Spleen (tissue), 11 donors: ENCODE results near the gene TCEANC. TPM values are rescaled to one million over a fixed set of nuclear protein-coding genes. Genes with fewer than 3 reads are reported as not detected.

Source experiments
- DNase-seq: peaks from one replicate; pipeline ENCODE4 v3.0.0-alpha.2; 2020
- H3K27ac ChIP-seq, 8 donors: fragments of 200-600 bp; sonication (generic) in 7 of 8; 1 replicate in 4 of 8; 2 replicates in 4 of 8; pipeline versions ENCODE4 v1.5.0 to v1.8.0; 2016 to 2021; ENCODE audit warnings: inconsistent platforms in 4 of 8, mild to moderate bottlenecking in 4 of 8, moderate library complexity in 1 of 8
- H3K27me3 ChIP-seq, 7 donors: fragments of 200-600 bp; sonication (generic) in 6 of 7; replicated peaks in 1 of 7; 1 replicate in 4 of 7; 2 replicates in 3 of 7; pipeline versions ENCODE4 v1.5.0 to v1.8.0; 2016 to 2021; ENCODE audit warnings: inconsistent platforms in 3 of 7, mild to moderate bottlenecking in 1 of 7
- H3K36me3 ChIP-seq, 6 donors: fragments of 200-600 bp; sonication (generic) in 5 of 6; 1 replicate in 4 of 6; 2 replicates in 2 of 6; pipeline versions ENCODE4 v1.5.0 to v1.8.0; 2016 to 2021; ENCODE audit warnings: inconsistent platforms in 2 of 6
- H3K4me1 ChIP-seq, 6 donors: fragments of 200-600 bp; sonication (generic) in 5 of 6; 1 replicate in 3 of 6; 2 replicates in 3 of 6; pipeline versions ENCODE4 v1.5.0 to v1.8.0; 2016 to 2021; ENCODE audit warnings: inconsistent platforms in 3 of 6
- H3K4me3 ChIP-seq, 8 donors: fragments of 200-600 bp; sonication (generic) in 7 of 8; 1 replicate in 4 of 8; 2 replicates in 4 of 8; pipeline versions ENCODE4 v1.5.0 to v1.8.0; 2016 to 2021; ENCODE audit warnings: inconsistent platforms in 4 of 8, mild to moderate bottlenecking in 4 of 8, moderate library complexity in 2 of 8
- H3K9me3 ChIP-seq, 8 donors: fragments of 200-600 bp; sonication (generic) in 7 of 8; 1 replicate in 4 of 8; 2 replicates in 4 of 8; pipeline versions ENCODE4 v1.5.0 to v1.8.0; 2016 to 2021; ENCODE audit warnings: inconsistent platforms in 4 of 8
- CTCF ChIP-seq, 11 experiments: fragments of 200-600 bp in 7 of 11; fragments of 450-650 bp in 4 of 11; sonication (generic) in 4 of 11; IDR thresholded peaks in 8 of 11; conservative IDR thresholded peaks in 3 of 11; 1 replicate in 7 of 11; 2 replicates in 4 of 11; pipeline versions ENCODE4 v1.4.0 to v1.8.0; 2016 to 2021; ENCODE audit warnings: antibody characterized with exemption in 11 of 11, inconsistent platforms in 4 of 11, mild to moderate bottlenecking in 1 of 11
- POLR2A ChIP-seq, 3 donors: fragments of 450-650 bp; IDR thresholded peaks; one replicate each; pipeline ENCODE4 v1.5.1; 2017; ENCODE audit warnings: antibody characterized with exemption in 3 of 3, mild to moderate bottlenecking in 1 of 3
- POLR2AphosphoS5 ChIP-seq, 3 donors: sonication (generic); formaldehyde crosslinking; IDR thresholded peaks; one replicate each; pipeline ENCODE4 v1.5.1; 2017; ENCODE audit warnings: antibody characterized with exemption in 3 of 3
- WGBS, 5 donors: extraction: QIAGEN DNeasy Blood & Tissue Kit in 3 of 5; methylation state at CpG; one replicate each; pipeline versions ENCODE4 v1.1.5 to v1.1.7; 2013 to 2018; 5-methylcytosine and 5-hydroxymethylcytosine counted together
- intact Hi-C: fragments of 100-400 bp; cut with DNase I; formaldehyde crosslinking; loops from one replicate; pipeline ENCODE4 v1.15.0; 2023; ENCODE audit warnings: low total_unique reads
- polyA plus RNA-seq, 3 donors: library from polyadenylated mRNA; stranded (reverse); fragments of 200-250 nt; gene quantifications; one replicate each; pipeline ENCODE4 v1.2.1, GENCODE V29; 2013
- total RNA-seq, 7 donors: library from RNA; depleted of rRNA in 3 of 7; stranded (reverse); fragments of >200 nt in 3 of 7; fragmentation: NEBNext Ultra II Directional in 4 of 7; extraction: Animal tissue kit (Norgen Biotek cat#: 25700) in 4 of 7; gene quantifications; one replicate each; pipeline versions ENCODE4 v1.1.0 to v1.2.1, GENCODE V29; 2016 to 2021
- donor health status: healthy with polysubstance abuse.
- donor health status: DM: no; HTN: no; CAD: no; lungs with moderate emphysema.
- donor health status: DM: no; HTN: no; CAD: no.
- donor health status: Bipolar disorder and iron deficiency.
- donor health status: healthy.
- donor health status: DM: no; HTN: no; CAD: no.
- donor health status: DM: yes; HTN: yes; CAD: no.

Gene TCEANC
- total and polyA plus RNA-seq, 10 donors = 2.6 to 11.6 (median 8.1) TPM

- peak overlapping the region in 1 of 8 donors; percentile 11 for H3K27ac ChIP-seq
Observed at GRCh38 chrX:13649838-13650237, 3.1 kb upstream of the TCEANC start.

GRCh38 chrX:13650318-13650717, 2.6 kb upstream of the TCEANC start:
- peaks cover 9 to 31% (median 15%) of the 10 kb centered on the region in 6 donors for H3K4me1 ChIP-seq
- no peak overlapping the region for H3K4me3 ChIP-seq
- H3K27me3 ChIP-seq = peaks cover 0 to 13% (median 0%) of the 10 kb centered on the region in 7 donors
- no peaks in the 10 kb centered on the region for H3K9me3 ChIP-seq
- no peak for TF ChIP-seq POLR2A (IDR thresholded peaks at IDR 0.05)
- TF ChIP-seq POLR2AphosphoS5 (IDR thresholded peaks at IDR 0.05) = no peak
- TF ChIP-seq CTCF (IDR thresholded peaks at IDR 0.05 in 8 of 11, conservative IDR thresholded peaks at IDR 0.05 in 3 of 11) = no peak
- WGBS, 5 donors = 88 to 97% (median 94%) methylated on average over 1 of the region's 1 CpG
- DNase-seq = no peak
- intact Hi-C loops = loop anchor here (10.0 kb wide), 2 partner anchors 104 to 384 kb away; no protein-coding TSS in a partner anchor
- H3K27ac ChIP-seq = no peak overlapping the region
- H3K36me3 ChIP-seq = peaks cover 0 to under 1% (median 0%) of the 10 kb centered on the region in 6 donors

More at GRCh38 chrX:13649838-13650237, 3.1 kb upstream of the TCEANC start:
- H3K9me3 ChIP-seq = no peaks in the 10 kb centered on the region
- no peaks in the 10 kb centered on the region for H3K36me3 ChIP-seq
- intact Hi-C loops = loop anchor here (10.0 kb wide), 3 partner anchors 105 to 385 kb away; no protein-coding TSS in a partner anchor
- peaks cover 9 to 29% (median 15%) of the 10 kb centered on the region in 6 donors for H3K4me1 ChIP-seq
- TF ChIP-seq CTCF (IDR thresholded peaks at IDR 0.05 in 8 of 11, conservative IDR thresholded peaks at IDR 0.05 in 3 of 11) (no peak), POLR2AphosphoS5 (IDR thresholded peaks at IDR 0.05) (no peak), POLR2A (IDR thresholded peaks at IDR 0.05) (no peak)
- DNase-seq = no peak
- WGBS, 5 donors = 70 to 82% (median 72%) methylated on average over 5 of the region's 5 CpGs
- peaks cover 0 to 13% (median 0%) of the 10 kb centered on the region in 7 donors for H3K27me3 ChIP-seq
- H3K4me3 ChIP-seq = no peak overlapping the region

GRCh38 chrX:13651150-13651549, 1.8 kb upstream of the TCEANC start:
- intact Hi-C loops = loop anchor here (10.0 kb wide), 2 partner anchors 104 to 384 kb away; no protein-coding TSS in a partner anchor
- Histone ChIP-seq H3K4me3 (no peak overlapping the region), H3K27ac (no peak overlapping the region), H3K9me3 (no peaks in the 10 kb centered on the region), H3K4me1 (peaks cover 9 to 31% (median 15%) of the 10 kb centered on the region in 6 donors), H3K36me3 (peaks cover 0 to 9% (median 0%) of the 10 kb centered on the region in 6 donors), H3K27me3 (peaks cover 0 to 13% (median 0%) of the 10 kb centered on the region in 7 donors)
- DNase-seq = no peak
- 62 to 100% (median 67%) methylated on average over 3 of the region's 3 CpGs for WGBS, 5 donors
- TF ChIP-seq POLR2A (IDR thresholded peaks at IDR 0.05) (no peak), CTCF (IDR thresholded peaks at IDR 0.05 in 8 of 11, conservative IDR thresholded peaks at IDR 0.05 in 3 of 11) (no peak), POLR2AphosphoS5 (IDR thresholded peaks at IDR 0.05) (no peak)

GRCh38 chrX:13652287-13652793, 601 bp upstream of the TCEANC start:
- Histone ChIP-seq H3K27me3 (peaks cover 0 to 2% (median 0%) of the 10 kb centered on the region in 7 donors), H3K9me3 (no peaks in the 10 kb centered on the region), H3K4me1 (peaks cover 9 to 31% (median 15%) of the 10 kb centered on the region in 6 donors), H3K27ac (peak overlapping the region; percentile 82 to 98 (median 96)), H3K36me3 (peaks cover 0 to 20% (median 0%) of the 10 kb centered on the region in 6 donors), H3K4me3 (peak overlapping the region; percentile 21 to 81 (median 52))
- DNase-seq = no peak
- no peak for TF ChIP-seq CTCF (IDR thresholded peaks at IDR 0.05 in 8 of 11, conservative IDR thresholded peaks at IDR 0.05 in 3 of 11)
- TF ChIP-seq POLR2A (IDR thresholded peaks at IDR 0.05) = no peak
- TF ChIP-seq POLR2AphosphoS5 (IDR thresholded peaks at IDR 0.05) = no peak
- 36 to 52% (median 44%) methylated on average over 7 of the region's 7 CpGs for WGBS, 5 donors
- intact Hi-C loops = loop anchor here (10.0 kb wide), 2 partner anchors 102 to 382 kb away; no protein-coding TSS in a partner anchor
